ENCODE results near the gene VWC2L. TPM values are rescaled to one million over a fixed set of nuclear protein-coding genes. Genes with fewer than 3 reads are reported as not detected.
A peak's percentile ranks its signal among the peaks of the same experiment; 100 is the strongest.

VWC2L gene
- not detected in 2 replicates for total RNA-seq (2014; rRNA removed; shearing (Covaris generic))
- not detected in 2 replicates for polyA plus RNA-seq (2016; fragmentation: Nextera tagmentation; extraction: Ambion mirVana)

- in situ Hi-C loops (cut with MboI): no loop called here
- no peak within 1 kb of the TSS for H3K27ac ChIP-seq
- H3F3A ChIP-seq (ENCODE audit: insufficient read depth): no peaks in the 10 kb centered on the region
- peak; percentile 86 for DNase-seq
- no peaks in the 10 kb centered on the region for H3K9me3 ChIP-seq (ENCODE audit: low read depth)
- H4K20me1 ChIP-seq (ENCODE audit: insufficient read depth): no peaks in the 10 kb centered on the region
- no peaks in the 10 kb centered on the region for H3K27me3 ChIP-seq (replicated peaks; ENCODE audit: insufficient read depth)
- H3K79me2 ChIP-seq (ENCODE audit: insufficient read depth): no peaks in the 10 kb centered on the region
- no peak within 1 kb of the TSS for H2AFZ ChIP-seq
- no peak for TF ChIP-seq EZH2phosphoT487 (IDR thresholded peaks at IDR 0.05; ENCODE audit: insufficient read depth, low read depth)
- TF ChIP-seq EZH2 (IDR thresholded peaks at IDR 0.05; ENCODE audit: insufficient read depth, poor library complexity, severe bottlenecking): no peak
- no peaks in the 10 kb centered on the region for H3K36me3 ChIP-seq (ENCODE audit: low read depth)
- 7 to 8% methylated on average over 19 of the region's 19 CpGs for WGBS, 2 experiments (ENCODE audit: low coverage in 1 of 2, low lambda C conversion rate in 2 of 2, missing lambda C conversion rate in 2 of 2)
- no peak within 1 kb of the TSS for H3K4me2 ChIP-seq (ENCODE audit: unreplicated experiment)
- no peaks in the 10 kb centered on the region for H3K4me1 ChIP-seq (ENCODE audit: insufficient read depth)
- no peak within 1 kb of the TSS for H3K4me3 ChIP-seq
- no peaks in the 10 kb centered on the region for H3K9me2 ChIP-seq (ENCODE audit: insufficient read depth)
- no peak within 1 kb of the TSS for H3K9ac ChIP-seq
Measured at GRCh38 chr2:214410918-214411554, at the start of gene VWC2L. VWC2L (plus strand) TSS chr2:214411054; CDS start chr2:214414194, 3,140 bp downstream.

DNA sequence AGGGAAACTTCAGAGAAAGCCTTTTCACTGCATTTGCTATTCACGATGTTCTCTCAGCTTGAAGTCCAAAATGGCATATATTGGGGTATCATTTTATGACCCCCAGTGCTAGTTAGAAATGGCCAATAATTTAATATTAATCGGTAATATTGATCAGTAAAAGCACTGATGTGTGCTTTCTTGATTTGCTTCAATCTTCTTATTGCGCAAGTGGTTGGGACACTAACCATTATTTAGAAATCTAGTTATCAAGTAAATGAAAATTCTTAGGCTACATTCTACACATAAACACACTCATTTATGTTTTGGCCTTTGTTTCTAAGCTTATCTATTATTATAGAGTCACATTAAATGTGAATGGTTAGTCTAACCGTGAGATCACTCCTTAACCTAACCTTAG, 49.7 kb upstream of the VWC2L start:
- Histone ChIP-seq H2AFZ (no peak overlapping the region), H3K9ac (no peak overlapping the region), H3F3A (ENCODE audit: insufficient read depth) (no peaks in the 10 kb centered on the region), H3K9me2 (ENCODE audit: insufficient read depth) (no peaks in the 10 kb centered on the region), H3K36me3 (ENCODE audit: low read depth) (no peaks in the 10 kb centered on the region), H3K9me3 (ENCODE audit: low read depth) (peaks cover 5% of the 10 kb centered on the region), H3K27me3 (replicated peaks; ENCODE audit: insufficient read depth) (no peaks in the 10 kb centered on the region; the same call in 1 of the 2 replicates), H3K4me1 (ENCODE audit: insufficient read depth) (no peaks in the 10 kb centered on the region), H4K20me1 (ENCODE audit: insufficient read depth) (no peaks in the 10 kb centered on the region), H3K4me2 (ENCODE audit: unreplicated experiment) (no peak overlapping the region), H3K27ac (no peak overlapping the region), H3K79me2 (ENCODE audit: insufficient read depth) (no peaks in the 10 kb centered on the region), H3K4me3 (no peak overlapping the region)
- TF ChIP-seq EZH2phosphoT487 (IDR thresholded peaks at IDR 0.05; ENCODE audit: insufficient read depth, low read depth) (no peak), EZH2 (IDR thresholded peaks at IDR 0.05; ENCODE audit: insufficient read depth, poor library complexity, severe bottlenecking) (no peak)
- DNase-seq: no peak
- in situ Hi-C loops (cut with MboI): no loop called here
- 46 to 51% methylated on average over 4 of the region's 4 CpGs for WGBS, 2 experiments (ENCODE audit: low coverage in 1 of 2, low lambda C conversion rate in 2 of 2, missing lambda C conversion rate in 2 of 2)

GRCh38 chr2:214365549-214365948, 45.3 kb upstream of the VWC2L start:
- Histone ChIP-seq H3K4me2 (ENCODE audit: unreplicated experiment) (no peak overlapping the region), H3K79me2 (ENCODE audit: insufficient read depth) (no peaks in the 10 kb centered on the region), H3K27ac (no peak overlapping the region), H2AFZ (no peak overlapping the region), H3K4me1 (ENCODE audit: insufficient read depth) (no peaks in the 10 kb centered on the region), H3K27me3 (replicated peaks; ENCODE audit: insufficient read depth) (no peaks in the 10 kb centered on the region; the same call in 1 of the 2 replicates), H4K20me1 (ENCODE audit: insufficient read depth) (no peaks in the 10 kb centered on the region), H3F3A (ENCODE audit: insufficient read depth) (no peaks in the 10 kb centered on the region), H3K9me3 (ENCODE audit: low read depth) (no peaks in the 10 kb centered on the region), H3K4me3 (no peak overlapping the region), H3K9me2 (ENCODE audit: insufficient read depth) (no peaks in the 10 kb centered on the region), H3K9ac (no peak overlapping the region), H3K36me3 (ENCODE audit: low read depth) (no peaks in the 10 kb centered on the region)
- 33 to 51% methylated on average over 1 of the region's 1 CpG for WGBS, 2 experiments (ENCODE audit: low coverage in 1 of 2, low lambda C conversion rate in 2 of 2, missing lambda C conversion rate in 2 of 2)
- in situ Hi-C loops (cut with MboI): no loop called here
- no peak for TF ChIP-seq EZH2 (IDR thresholded peaks at IDR 0.05; ENCODE audit: insufficient read depth, poor library complexity, severe bottlenecking)
- TF ChIP-seq EZH2phosphoT487 (IDR thresholded peaks at IDR 0.05; ENCODE audit: insufficient read depth, low read depth): no peak
- DNase-seq: no peak

DNA sequence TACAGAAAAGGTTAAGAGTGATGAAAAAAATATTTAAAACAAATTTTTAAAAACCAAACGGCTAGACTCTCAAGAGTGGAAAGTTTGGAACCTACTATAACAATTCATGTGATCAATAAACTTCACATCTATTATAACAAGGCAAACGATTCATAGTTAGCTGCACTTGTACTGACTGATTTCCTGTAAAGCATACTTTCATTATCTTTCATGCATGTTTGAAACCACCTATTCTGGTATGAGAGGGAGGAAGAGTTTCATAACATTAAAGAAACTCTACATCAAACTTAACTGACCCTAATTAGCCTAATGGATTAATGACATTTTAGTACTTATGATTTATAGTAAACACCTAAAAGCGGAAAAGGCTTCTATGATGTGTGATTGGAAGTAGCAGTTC, 43.7 kb upstream of the VWC2L start:
- Histone ChIP-seq H3K9me2 (ENCODE audit: insufficient read depth) (no peaks in the 10 kb centered on the region), H3K27me3 (replicated peaks; ENCODE audit: insufficient read depth) (no peaks in the 10 kb centered on the region; the same call in 1 of the 2 replicates), H3K4me1 (ENCODE audit: insufficient read depth) (no peaks in the 10 kb centered on the region), H3K27ac (no peak overlapping the region), H3K4me2 (ENCODE audit: unreplicated experiment) (no peak overlapping the region), H4K20me1 (ENCODE audit: insufficient read depth) (no peaks in the 10 kb centered on the region), H3K9ac (no peak overlapping the region), H3K9me3 (ENCODE audit: low read depth) (no peaks in the 10 kb centered on the region), H3K4me3 (no peak overlapping the region), H3F3A (ENCODE audit: insufficient read depth) (no peaks in the 10 kb centered on the region), H2AFZ (no peak overlapping the region), H3K79me2 (ENCODE audit: insufficient read depth) (no peaks in the 10 kb centered on the region), H3K36me3 (ENCODE audit: low read depth) (no peaks in the 10 kb centered on the region)
- TF ChIP-seq EZH2phosphoT487 (IDR thresholded peaks at IDR 0.05; ENCODE audit: insufficient read depth, low read depth): no peak
- no peak for TF ChIP-seq EZH2 (IDR thresholded peaks at IDR 0.05; ENCODE audit: insufficient read depth, poor library complexity, severe bottlenecking)
- WGBS, 2 experiments (ENCODE audit: low coverage in 1 of 2, low lambda C conversion rate in 2 of 2, missing lambda C conversion rate in 2 of 2): 30 to 31% methylated on average over 3 of the region's 3 CpGs
- in situ Hi-C loops (cut with MboI): no loop called here
- no peak for DNase-seq
